Measurements from ENCODE around the gene KHDRBS2.
A peak's percentile ranks its signal among the peaks of the same experiment; 100 is the strongest.

Gene KHDRBS2

GRCh38 chr6:62285612-62286469 is at the start of gene KHDRBS2:
TSS of gene KHDRBS2 (minus strand) at chr6:62286225.
- DNase-seq, result peak; percentile 32

GRCh38 chr6:62328607-62329006 is 42.6 kb upstream of the KHDRBS2 start:
- DNase-seq, result no peak

GRCh38 chr6:62324834-62325233 is 38.8 kb upstream of the KHDRBS2 start:
- DNase-seq, result no peak

- DNase-seq, result no peak
Measured at GRCh38 chr6:62323818-62324431, 37.9 kb upstream of the KHDRBS2 start.

GRCh38 chr6:62298745-62299392 is 12.8 kb upstream of the KHDRBS2 start:
- DNase-seq, result no peak

- DNase-seq, result no peak
Measured at GRCh38 chr6:62296541-62296940, 10.5 kb upstream of the KHDRBS2 start.

GRCh38 chr6:62288974-62289373 is 2.9 kb upstream of the KHDRBS2 start:
- no peak for DNase-seq

GRCh38 chr6:62288562-62288961 is 2.5 kb upstream of the KHDRBS2 start:
- DNase-seq, result no peak

GRCh38 chr6:62286470-62286843 is 432 bp upstream of the KHDRBS2 start:
- no peak for DNase-seq

- no peak for DNase-seq
Measured at GRCh38 chr6:62284725-62285124, 1.3 kb downstream of the KHDRBS2 start.

GRCh38 chr6:62283796-62284411 is 2.1 kb downstream of the KHDRBS2 start:
- peak; percentile 13 for DNase-seq

GRCh38 chr6:62283365-62283764 is 2.7 kb downstream of the KHDRBS2 start:
- no peak for DNase-seq

GRCh38 chr6:62280099-62280498 is 5.9 kb downstream of the KHDRBS2 start:
- DNase-seq, result no peak

- DNase-seq, result no peak
Measured at GRCh38 chr6:62272114-62272513, 13.9 kb downstream of the KHDRBS2 start.

- no peak for DNase-seq
Measured at GRCh38 chr6:62265906-62266525, 20.0 kb downstream of the KHDRBS2 start.

- no peak for DNase-seq
Measured at GRCh38 chr6:62262283-62262682, 23.7 kb downstream of the KHDRBS2 start.

- no peak for DNase-seq
Measured at GRCh38 chr6:62246087-62246486, 39.9 kb downstream of the KHDRBS2 start.

GRCh38 chr6:62236784-62237183 is 49.2 kb downstream of the KHDRBS2 start:
- DNase-seq, result no peak

GRCh38 chr6:62229231-62229630 is 56.8 kb downstream of the KHDRBS2 start:
- DNase-seq, result no peak

- DNase-seq, result no peak
Measured at GRCh38 chr6:62217866-62218265, 68.2 kb downstream of the KHDRBS2 start.

GRCh38 chr6:62202078-62202477 is 83.9 kb downstream of the KHDRBS2 start:
- no peak for DNase-seq

- DNase-seq, result no peak
Measured at GRCh38 chr6:62192593-62192992, 93.4 kb downstream of the KHDRBS2 start.

- DNase-seq, result no peak
Measured at GRCh38 chr6:62175195-62175594, 110.8 kb downstream of the KHDRBS2 start.

All from activated CD4-positive, alpha-beta T cell treated with anti-CD3 and anti-CD28 coated beads, Interleukin-2, Interleukin-6, amounts not matched to agents 100 ng/mL and 50 ng/mL, durations not matched to agents 16 hours and 8 hours (primary cell).